Measurements from ENCODE around the gene KLK1. TPM values are rescaled to one million over a fixed set of nuclear protein-coding genes. Genes with fewer than 3 reads are reported as not detected.

KLK1 gene
- total and polyA plus RNA-seq, 10 donors, result 1.3 to 56.5 (median 14.3) TPM

DNA sequence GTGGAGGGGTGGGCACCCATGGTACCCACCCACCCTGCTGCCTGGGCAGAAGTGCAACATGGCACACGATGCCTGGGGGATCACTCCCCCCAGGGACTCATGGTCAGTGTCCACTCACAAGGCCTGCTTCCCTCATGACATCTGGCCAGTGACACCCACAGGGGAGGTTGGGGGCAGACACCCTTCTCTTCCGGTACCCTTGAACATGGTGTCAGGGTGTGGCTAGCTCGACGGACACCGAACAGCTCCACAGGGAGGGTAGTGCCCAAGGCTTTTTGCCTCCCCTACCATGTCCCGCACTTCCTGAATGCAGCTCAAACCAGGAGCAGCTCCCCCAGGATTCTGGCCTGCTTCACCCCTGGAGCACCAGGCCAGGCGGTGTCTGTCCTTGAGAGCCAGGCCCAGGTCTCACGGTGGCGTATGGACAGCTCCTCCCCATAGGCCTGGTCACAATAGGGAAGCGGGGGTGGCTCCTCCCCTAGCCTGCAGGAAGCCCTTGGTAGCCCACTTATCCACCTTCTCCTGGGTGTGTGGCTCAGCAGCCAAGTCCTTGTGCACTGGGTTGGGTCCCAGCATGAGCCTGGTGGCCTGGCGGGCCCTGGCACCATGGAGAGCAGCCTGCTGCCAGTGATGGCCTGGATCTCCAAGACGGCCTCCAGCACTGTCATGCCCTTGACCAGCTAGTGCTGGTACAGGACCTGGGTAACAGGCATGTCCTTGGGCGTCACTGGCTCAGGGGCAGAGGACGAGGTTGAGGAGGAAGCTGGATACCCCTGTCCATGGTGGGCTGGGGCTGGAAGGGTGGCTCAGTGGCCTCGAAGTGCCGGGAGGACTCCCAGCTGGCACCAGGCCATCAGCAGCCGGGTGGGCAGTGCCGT lies 25.6 kb downstream of the KLK1 start:
- peaks cover 6 to 33% (median 16%) of the 10 kb centered on the region in 6 donors for H3K4me1 ChIP-seq
- H3K4me3 ChIP-seq, result no peak overlapping the region
- peaks cover 0 to 75% (median 48%) of the 10 kb centered on the region in 6 donors for H3K36me3 ChIP-seq
- no peaks in the 10 kb centered on the region for H3K27me3 ChIP-seq (replicated peaks in 1 of 7)
- TF ChIP-seq, protein P1, sequence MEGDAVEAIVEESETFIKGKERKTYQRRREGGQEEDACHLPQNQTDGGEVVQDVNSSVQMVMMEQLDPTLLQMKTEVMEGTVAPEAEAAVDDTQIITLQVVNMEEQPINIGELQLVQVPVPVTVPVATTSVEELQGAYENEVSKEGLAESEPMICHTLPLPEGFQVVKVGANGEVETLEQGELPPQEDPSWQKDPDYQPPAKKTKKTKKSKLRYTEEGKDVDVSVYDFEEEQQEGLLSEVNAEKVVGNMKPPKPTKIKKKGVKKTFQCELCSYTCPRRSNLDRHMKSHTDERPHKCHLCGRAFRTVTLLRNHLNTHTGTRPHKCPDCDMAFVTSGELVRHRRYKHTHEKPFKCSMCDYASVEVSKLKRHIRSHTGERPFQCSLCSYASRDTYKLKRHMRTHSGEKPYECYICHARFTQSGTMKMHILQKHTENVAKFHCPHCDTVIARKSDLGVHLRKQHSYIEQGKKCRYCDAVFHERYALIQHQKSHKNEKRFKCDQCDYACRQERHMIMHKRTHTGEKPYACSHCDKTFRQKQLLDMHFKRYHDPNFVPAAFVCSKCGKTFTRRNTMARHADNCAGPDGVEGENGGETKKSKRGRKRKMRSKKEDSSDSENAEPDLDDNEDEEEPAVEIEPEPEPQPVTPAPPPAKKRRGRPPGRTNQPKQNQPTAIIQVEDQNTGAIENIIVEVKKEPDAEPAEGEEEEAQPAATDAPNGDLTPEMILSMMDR (IDR thresholded peaks at IDR 0.05 in 8 of 11, conservative IDR thresholded peaks at IDR 0.05 in 3 of 11), result no peak
- no peak for TF ChIP-seq POLR2A (IDR thresholded peaks at IDR 0.05)
- TF ChIP-seq POLR2AphosphoS5 (IDR thresholded peaks at IDR 0.05), result peak in 1 of 3 donors; percentile 41
- H3K9me3 ChIP-seq, result no peaks in the 10 kb centered on the region
- no peak overlapping the region for H3K27ac ChIP-seq
- intact Hi-C loops (cut with DNase I; ENCODE audit: low total_unique reads), result no loop called here
- no peak for DNase-seq
- 77 to 89% (median 80%) methylated on average over 11 to 18 of the region's 18 CpGs for WGBS, 5 donors

DNA sequence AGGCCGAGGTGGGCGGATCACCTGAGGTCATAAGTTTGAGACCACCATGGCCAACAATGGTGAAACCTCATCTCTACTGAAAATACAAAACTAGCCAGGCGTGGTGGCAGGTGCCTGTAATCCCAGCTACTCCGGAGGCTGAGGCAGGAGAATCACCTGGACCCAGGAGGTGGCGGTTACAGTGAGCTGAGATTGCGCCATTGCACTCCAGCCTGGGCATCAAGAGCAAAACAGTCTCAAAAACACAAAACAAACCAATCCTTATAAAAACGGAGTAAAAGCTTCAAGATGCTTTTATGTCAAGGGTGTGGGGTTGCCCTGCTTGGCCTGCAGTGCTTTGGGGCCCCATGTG lies 26.2 kb downstream of the KLK1 start:
- Histone ChIP-seq H3K27ac (no peak overlapping the region), H3K4me3 (no peak overlapping the region), H3K9me3 (no peaks in the 10 kb centered on the region), H3K27me3 (replicated peaks in 1 of 7) (no peaks in the 10 kb centered on the region), H3K36me3 (peaks cover 0 to 75% (median 48%) of the 10 kb centered on the region in 6 donors), H3K4me1 (peaks cover under 1 to 27% (median 9%) of the 10 kb centered on the region in 6 donors)
- DNase-seq, result no peak
- intact Hi-C loops (cut with DNase I; ENCODE audit: low total_unique reads), result no loop called here
- 83 to 96% (median 93%) methylated on average over 7 of the region's 7 CpGs for WGBS, 5 donors
- no peak for TF ChIP-seq POLR2AphosphoS5 (IDR thresholded peaks at IDR 0.05)
- TF ChIP-seq, protein P1 (IDR thresholded peaks at IDR 0.05 in 8 of 11, conservative IDR thresholded peaks at IDR 0.05 in 3 of 11), result no peak
- TF ChIP-seq POLR2A (IDR thresholded peaks at IDR 0.05), result no peak

DNA sequence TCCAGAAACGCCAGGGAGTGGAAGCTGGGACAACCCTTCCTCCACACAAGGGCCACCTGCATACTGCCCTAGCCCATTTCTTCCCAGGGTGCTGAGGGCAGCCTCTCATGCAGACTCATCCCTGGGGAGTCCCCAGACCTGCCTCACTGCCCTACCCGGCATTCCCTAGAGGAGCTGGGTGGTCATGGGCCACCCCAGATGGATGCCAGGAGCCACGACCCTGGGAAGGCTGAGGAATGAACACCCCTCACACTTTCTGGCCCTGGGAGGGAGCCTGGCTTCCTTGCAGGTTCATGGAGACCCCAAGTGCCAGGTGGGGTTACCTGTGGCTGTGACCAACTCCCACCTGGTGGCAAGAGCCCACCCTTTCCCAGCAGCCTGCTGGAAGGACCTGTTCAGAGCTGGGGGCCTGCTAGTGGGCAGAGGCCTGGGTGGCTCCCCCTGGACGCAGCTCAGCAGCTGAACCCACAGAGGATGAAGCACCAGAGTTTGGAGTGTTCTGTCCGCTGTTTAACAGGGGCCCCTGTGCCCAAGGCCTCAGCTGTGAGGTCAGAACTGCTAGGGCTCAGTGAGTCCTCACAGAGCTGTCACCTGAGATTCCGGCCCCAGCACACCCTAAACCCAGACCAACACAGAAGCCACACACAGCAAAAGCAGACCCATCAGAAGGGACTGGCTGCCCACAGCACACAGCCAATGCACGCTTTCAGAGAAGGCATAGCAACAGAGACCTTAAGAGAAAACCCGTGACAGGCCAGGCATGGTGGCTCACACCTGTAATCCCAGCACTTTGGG lies 26.8 kb downstream of the KLK1 start:
- intact Hi-C loops (cut with DNase I; ENCODE audit: low total_unique reads), result no loop called here
- TF ChIP-seq POLR2AphosphoS5 (IDR thresholded peaks at IDR 0.05), result no peak
- TF ChIP-seq, protein P1 (IDR thresholded peaks at IDR 0.05 in 8 of 11, conservative IDR thresholded peaks at IDR 0.05 in 3 of 11), result no peak
- no peak for TF ChIP-seq POLR2A (IDR thresholded peaks at IDR 0.05)
- Histone ChIP-seq H3K4me3 (no peak overlapping the region), H3K36me3 (peaks cover 0 to 69% (median 43%) of the 10 kb centered on the region in 6 donors), H3K27ac (no peak overlapping the region), H3K27me3 (replicated peaks in 1 of 7) (peaks cover 0 to 1% (median 0%) of the 10 kb centered on the region in 7 donors), H3K4me1 (peaks cover 0 to 21% (median 5%) of the 10 kb centered on the region in 6 donors), H3K9me3 (no peaks in the 10 kb centered on the region)
- DNase-seq, result no peak
- 77 to 100% (median 88%) methylated on average over 5 to 8 of the region's 8 CpGs for WGBS, 5 donors
